K562 (cell line): ENCODE measurements around the gene FGFR1OP2. TPM values are rescaled to one million over a fixed set of nuclear protein-coding genes. Genes with fewer than 3 reads are reported as not detected.

ENCODE experiments used
- ATAC-seq: fragments of 200-7000 bp; cut with Tn5 transposase; 3 replicates; pipeline ENCODE4 v1.9.1; 2020; ENCODE audit warnings: moderate library complexity
- BruUV-seq: library from RNA; stranded (reverse); fragments of 400-500 nt; replicated peaks from 2 replicates; lab custom pipeline; 2021; lab: Mats Ljungman, UMichigan
- CTCF ChIA-PET: fragments of 300-600 bp; formaldehyde crosslinking; extraction: SDS; loops from one replicate; lab custom pipeline; 2021; ENCODE audit warnings: low intra/inter-chr PET ratio; lab: Yijun Ruan, JAX
- POLR2A ChIA-PET: fragments of 300-600, 350-650 bp; sonication (Branson Sonifier 250); formaldehyde crosslinking; extraction: SDS; loops from one replicate; lab custom pipeline; 2021; ENCODE audit warnings: antibody characterized with exemption, inconsistent platforms; lab: Yijun Ruan, JAX
- DNase-seq, 4 experiments: peaks; one replicate each; pipeline versions ENCODE4 v3.0.0 to v3.0.0-alpha.2; 2011 to 2018; ENCODE audit warnings: low spot score in 3 of 4, mixed read lengths in 3 of 4; ENCODE audit errors: extremely low read depth in 1 of 4
- FAIRE-seq: peaks from 2 replicates; lab custom pipeline; 2011; peaks lifted over from hg19 to GRCh38; lab: Jason Lieb, UNC
- H2AFZ ChIP-seq: 2 replicates; pipeline ENCODE4 v1.6.0; 2011; ENCODE audit warnings: low read depth, low read length, control low read depth, inconsistent platforms
- H3K27ac ChIP-seq: fragments of 200-600 bp; 3 replicates; pipeline ENCODE4 v1.8.0; 2011; ENCODE audit warnings: low read depth, mild to moderate bottlenecking, control low read depth, inconsistent platforms, low read length, moderate library complexity, mixed read lengths; ENCODE audit errors: extremely low read depth
- H3K27me3 ChIP-seq, 2 experiments: fragments of 300-600 bp in 1 of 2; 2 replicates in 1 of 2; 3 replicates in 1 of 2; pipeline versions ENCODE4 v1.6.0 to v1.8.0; 2011; ENCODE audit warnings: inconsistent platforms in 2 of 2, low read length in 2 of 2, mild to moderate bottlenecking in 1 of 2, mixed read lengths in 1 of 2, moderate library complexity in 1 of 2; ENCODE audit not compliant: control insufficient read depth in 2 of 2, insufficient read depth in 2 of 2
- H3K36me3 ChIP-seq: fragments of 300-600 bp; 3 replicates; pipeline ENCODE4 v1.8.0; 2011; ENCODE audit warnings: mild to moderate bottlenecking, low read length, inconsistent platforms; ENCODE audit not compliant: control insufficient read depth, insufficient read depth
- H3K4me1 ChIP-seq, 2 experiments: fragments of 200-600 bp in 1 of 2; replicated peaks in 1 of 2; 2 replicates in 1 of 2; 3 replicates in 1 of 2; pipeline versions ENCODE4 v1.5.1 to v1.8.0; 2011; ENCODE audit warnings: inconsistent platforms in 2 of 2, low read length in 2 of 2, mild to moderate bottlenecking in 1 of 2, mixed read lengths in 1 of 2, moderate library complexity in 1 of 2; ENCODE audit not compliant: control insufficient read depth in 2 of 2, insufficient read depth in 2 of 2
- H3K4me2 ChIP-seq: 2 replicates; pipeline ENCODE4 v1.6.1; 2011; ENCODE audit warnings: low read length, control low read depth, inconsistent platforms, mixed read lengths; ENCODE audit not compliant: insufficient read depth
- H3K4me3 ChIP-seq: fragments of 200-600 bp; sonication (generic), shearing (Covaris generic); 2 replicates; pipeline ENCODE4 v1.5.1; 2016; ENCODE audit warnings: control low read depth, inconsistent platforms
- H3K79me2 ChIP-seq: fragments of 200-600 bp; 3 replicates; pipeline ENCODE4 v1.8.0; 2011; ENCODE audit warnings: low read length, inconsistent platforms; ENCODE audit not compliant: control insufficient read depth, insufficient read depth
- H3K9ac ChIP-seq, 2 experiments: 2 replicates each; pipeline versions ENCODE4 v1.6.0 to v1.6.1; 2011; ENCODE audit warnings: low read depth in 2 of 2, low read length in 2 of 2, control low read depth in 1 of 2, inconsistent platforms in 1 of 2, mild to moderate bottlenecking in 1 of 2, mixed read lengths in 1 of 2; ENCODE audit not compliant: insufficient read depth in 1 of 2
- H3K9me1 ChIP-seq: one replicate; pipeline ENCODE4 v1.6.0; 2011; ENCODE audit warnings: inconsistent platforms, mild to moderate bottlenecking, low read length, moderate library complexity; ENCODE audit not compliant: control insufficient read depth, insufficient read depth
- H3K9me3 ChIP-seq: replicated peaks from 2 replicates; pipeline ENCODE4 v1.5.1; 2011; ENCODE audit warnings: low read depth, low read length, inconsistent platforms; ENCODE audit not compliant: control insufficient read depth, insufficient read depth
- H4K20me1 ChIP-seq: replicated peaks from 2 replicates; pipeline ENCODE4 v1.6.1; 2011; ENCODE audit warnings: low read length, inconsistent platforms, mixed read lengths; ENCODE audit not compliant: control insufficient read depth, insufficient read depth
- CUX1 ChIP-seq: fragments of 200-800 bp; sonication (Bioruptor generic); IDR thresholded peaks from 2 replicates; pipeline ENCODE4 v1.6.1; 2016; ENCODE audit warnings: missing genetic modification characterization, missing compliant biosample characterization
- MBD2 ChIP-seq: sonication (generic); IDR thresholded peaks from 2 replicates; pipeline ENCODE4 v1.6.1; 2016; ENCODE audit warnings: low read depth, borderline replicate concordance
- WGBS: fragments of 100-300 bp; shearing (Covaris generic); methylation state at CpG from one replicate; pipeline ENCODE4 v1.1.6; 2016; ENCODE audit warnings: low coverage, mixed read lengths; ENCODE audit not compliant: insufficient coverage; ENCODE audit errors: missing lambda C conversion rate; 5-methylcytosine and 5-hydroxymethylcytosine counted together
- in situ Hi-C: fragments of 300-500 bp; cut with MboI; formaldehyde crosslinking; loops from 4 replicates; pipeline ENCODE4 v1.15.0; 2018; ENCODE audit warnings: inconsistent platforms, mixed read lengths
- intact Hi-C: fragments of 100-400 bp; cut with micrococcal nuclease; formaldehyde crosslinking; loops from 2 replicates; pipeline ENCODE4 v1.14.2; 2022
- polyA plus RNA-seq, 8 experiments: library from polyadenylated mRNA; depleted of rRNA in 4 of 8; stranded (reverse) in 5 of 8; unstranded in 3 of 8; fragments of >200 nt; fragmentation: Nextera tagmentation in 2 of 8; fragmentation: Illumina TruSeq in 1 of 8; extraction: Ambion mirVana in 2 of 8; extraction: Trizol in 1 of 8; gene quantifications; 2 replicates each; pipeline versions ENCODE4 v1.2.1 to v1.2.3, GENCODE V29; 2011 to 2014; ENCODE audit warnings: inconsistent platforms in 1 of 8, missing spikeins in 1 of 8
- total RNA-seq, 7 experiments: library from RNA; depleted of rRNA in 6 of 7; stranded (reverse); fragments of >200 nt in 6 of 7; fragmentation: Illumina TruSeq in 2 of 7; extraction: Trizol in 2 of 7; gene quantifications; 2 replicates each; pipeline versions ENCODE4 v1.2.1 to v1.2.3, GENCODE V29; 2011 to 2021; ENCODE audit warnings: low replicate concordance in 1 of 7

The FGFR1OP2 gene
- total and polyA plus RNA-seq, 9 of the 15 experiments (the other 6 are each of a cell fraction or from before 2014, with no cell fraction given), result 31.6 to 49.0 (median 37.1) TPM

GRCh38 chr12:26979733-26980132 lies 41.5 kb downstream of the FGFR1OP2 start:
- Histone ChIP-seq H3K4me3 (no peak overlapping the region), H3K27ac (no peak overlapping the region), H3K4me2 (no peak overlapping the region), H4K20me1 (no peaks in the 10 kb centered on the region), H3K79me2 (no peaks in the 10 kb centered on the region), H3K4me1 (no peaks in the 10 kb centered on the region), H3K9me3 (no peaks in the 10 kb centered on the region), H3K27me3 (no peaks in the 10 kb centered on the region), H3K9me1 (no peaks in the 10 kb centered on the region), H3K36me3 (peaks cover 17% of the 10 kb centered on the region; the same call in 2 of the 3 replicates), H2AFZ (no peak overlapping the region), H3K9ac (no peak overlapping the region)
- intact Hi-C loops, result no loop called here
- in situ Hi-C loops, result no loop called here
- FAIRE-seq (no peak), ATAC-seq (no peak), DNase-seq (no peak)
- WGBS, result 75% methylated on average over 11 of the region's 11 CpGs
- no TSS peak for BruUV-seq
- ChIA-PET CTCF (no interaction called here), POLR2A (interaction anchor here (0.8 kb wide), 1 partner anchor 716 kb away, joined by 3 read pairs; no protein-coding TSS in a partner anchor)
- no peak for TF ChIP-seq MBD2
- no peak for TF ChIP-seq CUX1
